B cell (primary cell): ENCODE measurements around the gene PLPP4. TPM values are rescaled to one million over a fixed set of nuclear protein-coding genes. Genes with fewer than 3 reads are reported as not detected.

ENCODE experiments used
- ATAC-seq: fragments of 200-7000 bp; cut with Tn5 transposase; one replicate; pipeline ENCODE4 v1.10.0; 2021; ENCODE audit warnings: low read depth, mild to moderate bottlenecking, moderate number of reproducible peaks, moderate library complexity
- CTCF ChIA-PET: fragments of 350-600 bp; sonication (Branson Sonifier 250); formaldehyde crosslinking; loops from one replicate; lab custom pipeline; 2021; ENCODE audit warnings: antibody characterized with exemption, inconsistent platforms; lab: Charles Lee
- POLR2A ChIA-PET: fragments of 350-600 bp; sonication (Branson Sonifier 250); formaldehyde crosslinking; loops from one replicate; lab custom pipeline; 2021; ENCODE audit warnings: antibody characterized with exemption; lab: Charles Lee
- DNase-seq: peaks from one replicate; pipeline ENCODE4 v3.0.0; 2013
- H2AFZ ChIP-seq: 2 replicates; pipeline ENCODE4 v1.6.1; 2012; ENCODE audit warnings: mild to moderate bottlenecking, low read depth, low read length; ENCODE audit not compliant: insufficient read depth, poor library complexity, severe bottlenecking
- H3K27ac ChIP-seq, 2 donors: 1 replicate in 1 of 2; 2 replicates in 1 of 2; pipeline ENCODE4 v1.5.1; 2012 to 2013; ENCODE audit warnings: low read length in 2 of 2, mild to moderate bottlenecking in 2 of 2, moderate library complexity in 1 of 2
- H3K27me3 ChIP-seq, 4 experiments: fragments of 200-600 bp in 1 of 4; sonication (generic) in 1 of 4; replicated peaks in 1 of 4; 1 replicate in 2 of 4; 2 replicates in 2 of 4; pipeline versions ENCODE4 v1.6.1 to v1.7.0; 2013 to 2016; ENCODE audit warnings: low read length in 3 of 4, mild to moderate bottlenecking in 2 of 4, mixed read lengths in 1 of 4, moderate library complexity in 1 of 4; ENCODE audit not compliant: insufficient read depth in 4 of 4, control insufficient read depth in 3 of 4; ENCODE audit errors: control extremely low read depth in 1 of 4
- H3K36me3 ChIP-seq, 2 experiments: replicated peaks in 1 of 2; 1 replicate in 1 of 2; 2 replicates in 1 of 2; pipeline versions ENCODE4 v1.6.1 to v1.7.1; 2013; ENCODE audit warnings: low read length in 1 of 2; ENCODE audit not compliant: insufficient read depth in 2 of 2, control insufficient read depth in 1 of 2; ENCODE audit errors: control extremely low read depth in 1 of 2, extremely low read depth in 1 of 2
- H3K4me1 ChIP-seq, 2 donors: fragments of 200-600 bp in 1 of 2; sonication (generic) in 1 of 2; 1 replicate in 1 of 2; 2 replicates in 1 of 2; pipeline versions ENCODE4 v1.5.1 to v1.6.1; 2013 to 2017; ENCODE audit warnings: low read length in 2 of 2; ENCODE audit not compliant: control insufficient read depth in 2 of 2, insufficient read depth in 2 of 2
- H3K4me2 ChIP-seq: replicated peaks from 2 replicates; pipeline ENCODE3; 2012; ENCODE audit warnings: mild to moderate bottlenecking, low read depth, low read length; ENCODE audit not compliant: poor library complexity, severe bottlenecking
- H3K4me3 ChIP-seq, 5 experiments: fragments of 200-600 bp in 1 of 5; sonication (generic) in 1 of 5; 1 replicate in 3 of 5; 2 replicates in 2 of 5; pipeline versions ENCODE4 v1.5.1 to v1.7.0; 2011 to 2016; ENCODE audit warnings: low read length in 4 of 5, mild to moderate bottlenecking in 4 of 5, low read depth in 2 of 5, control low read depth in 1 of 5, moderate library complexity in 1 of 5; ENCODE audit not compliant: insufficient read depth in 1 of 5; ENCODE audit errors: control extremely low read depth in 1 of 5, extremely low read depth in 1 of 5
- H3K79me2 ChIP-seq: fragments of 200-600 bp; sonication (generic); one replicate; pipeline ENCODE4 v1.6.0; 2016; ENCODE audit warnings: low read length; ENCODE audit not compliant: control insufficient read depth, insufficient read depth
- H3K9ac ChIP-seq: fragments of 200-600 bp; sonication (generic); 2 replicates; pipeline ENCODE4 v1.6.1; 2017; ENCODE audit warnings: mild to moderate bottlenecking, low read length, moderate library complexity
- H3K9me3 ChIP-seq, 3 donors: one replicate each; pipeline versions ENCODE4 v1.6.1 to v1.7.1; 2013; ENCODE audit warnings: low read length in 2 of 3; ENCODE audit not compliant: control insufficient read depth in 2 of 3, insufficient read depth in 1 of 3; ENCODE audit errors: control extremely low read depth in 1 of 3
- H4K20me1 ChIP-seq: 2 replicates; pipeline ENCODE4 v1.6.0; 2012; ENCODE audit warnings: mild to moderate bottlenecking, low read length; ENCODE audit not compliant: insufficient read depth, control insufficient read depth, poor library complexity, severe bottlenecking
- H3K27ac Mint-ChIP-seq: one replicate; pipeline ENCODE4 v1.8.0; 2021; ENCODE audit warnings: mixed read lengths
- H3K27me3 Mint-ChIP-seq: one replicate; pipeline ENCODE4 v1.8.0; 2021; ENCODE audit warnings: mixed read lengths
- H3K4me1 Mint-ChIP-seq: one replicate; pipeline ENCODE4 v1.8.0; 2021; ENCODE audit warnings: mixed read lengths
- H3K4me3 Mint-ChIP-seq: one replicate; pipeline ENCODE4 v1.8.0; 2021; ENCODE audit warnings: mixed read lengths
- H3K9me3 Mint-ChIP-seq: one replicate; pipeline ENCODE4 v1.8.0; 2022; ENCODE audit warnings: mixed read lengths; ENCODE audit not compliant: insufficient read depth
- CTCF ChIP-seq: fragments of 200-600 bp; IDR thresholded peaks from one replicate; pipeline ENCODE4 v1.8.0; 2022; ENCODE audit warnings: antibody characterized with exemption, mild to moderate bottlenecking
- EZH2 ChIP-seq: IDR thresholded peaks from 2 replicates; pipeline ENCODE4 v1.6.1; 2012; ENCODE audit warnings: borderline replicate concordance, low read depth, mild to moderate bottlenecking, moderate library complexity, low read length; ENCODE audit not compliant: insufficient read depth, poor library complexity, severe bottlenecking
- WGBS: methylation state at CpG from one replicate; pipeline ENCODE4 v1.1.5; 2013; ENCODE audit warnings: missing lambda C conversion rate; ENCODE audit not compliant: insufficient coverage; 5-methylcytosine and 5-hydroxymethylcytosine counted together
- intact Hi-C: fragments of 100-400 bp; cut with micrococcal nuclease; formaldehyde crosslinking; loops from one replicate; pipeline ENCODE4 v1.10.0; 2022
- polyA plus RNA-seq: library from polyadenylated mRNA; depleted of rRNA; stranded (reverse); fragments of >200 nt; gene quantifications from 2 replicates; pipeline ENCODE4 v1.2.3, GENCODE V29; 2012
- total RNA-seq, 2 donors: library from RNA; stranded (reverse); fragments of 120-200 nt in 1 of 2; gene quantifications; 1 replicate in 1 of 2; 2 replicates in 1 of 2; pipeline versions ENCODE4 v1.2.3 to v1.2.4, GENCODE V29; 2013 to 2022

PLPP4 gene
- total and polyA plus RNA-seq, 2 donors (not counting 1 experiment from before 2014, with no cell fraction given), result not detected

DNA sequence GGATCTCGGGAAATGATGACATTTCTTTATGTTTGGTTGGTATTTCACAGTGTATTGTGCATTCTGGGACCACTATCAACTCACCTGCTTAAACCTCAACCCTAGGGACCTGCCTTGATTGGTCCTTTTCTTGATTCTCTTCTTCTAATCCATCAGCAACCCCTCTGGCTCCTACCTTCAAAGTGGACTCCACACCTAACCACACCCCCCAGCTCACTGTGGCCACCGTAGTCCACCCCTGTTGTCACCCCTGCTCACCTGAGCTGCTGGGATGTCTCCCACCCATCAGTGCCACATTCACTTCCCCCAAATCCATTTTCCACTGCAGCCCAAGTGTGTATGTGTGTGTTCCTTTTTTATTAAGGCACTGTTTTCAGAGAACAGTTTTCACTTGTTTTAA lies 145.0 kb downstream of the PLPP4 start:
- ATAC-seq (no peak), DNase-seq (no peak)
- Histone ChIP-seq H3K9me3 (no peaks in the 10 kb centered on the region), H3K36me3 (no peaks in the 10 kb centered on the region), H3K4me3 (no peak overlapping the region), H2AFZ (no peak overlapping the region), H3K27ac (no peak overlapping the region), H3K27me3 (peaks cover 0 to under 1% (median 0%) of the 10 kb centered on the region in 4 experiments), H4K20me1 (no peaks in the 10 kb centered on the region), H3K9ac (no peak overlapping the region), H3K4me2 (no peak overlapping the region), H3K4me1 (peaks cover 0 to 3% of the 10 kb centered on the region in 2 donors), H3K79me2 (no peaks in the 10 kb centered on the region)
- no peaks in the 10 kb centered on the region for H3K9me3 Mint-ChIP-seq
- intact Hi-C loops, result no loop called here
- ChIA-PET CTCF (no interaction called here), POLR2A (no interaction called here)
- no peak for TF ChIP-seq CTCF
- no peak for TF ChIP-seq EZH2
- H3K27ac Mint-ChIP-seq, result no peak overlapping the region
- no peaks in the 10 kb centered on the region for H3K27me3 Mint-ChIP-seq
- H3K4me3 Mint-ChIP-seq, result no peak overlapping the region
- H3K4me1 Mint-ChIP-seq, result peaks cover 10% of the 10 kb centered on the region
- WGBS, result no CpG with 5 or more reads among the region's 2 CpGs

DNA sequence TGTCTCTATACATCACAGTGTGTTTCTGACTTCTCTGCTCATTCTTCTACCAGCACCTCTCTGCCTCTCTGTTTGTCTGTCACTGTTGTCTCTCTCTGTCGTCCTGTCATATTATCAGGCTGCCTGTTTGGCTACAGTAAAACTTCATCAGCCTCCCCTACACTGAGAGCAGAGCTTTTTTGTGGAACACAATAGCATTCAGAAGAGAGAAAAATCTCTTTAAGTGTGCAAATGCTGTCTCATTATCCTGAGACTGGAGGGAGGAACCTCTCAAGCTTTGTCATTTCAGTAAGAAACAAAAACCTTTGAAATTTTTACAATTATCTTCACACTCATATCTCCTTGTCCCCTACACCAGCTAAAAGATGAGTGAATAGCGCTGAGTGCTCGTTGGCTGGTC lies 148.4 kb downstream of the PLPP4 start:
- no peaks in the 10 kb centered on the region for H3K27me3 Mint-ChIP-seq
- Histone ChIP-seq H3K9ac (no peak overlapping the region), H3K27me3 (peaks cover 0 to 4% (median 0%) of the 10 kb centered on the region in 4 experiments), H3K36me3 (no peaks in the 10 kb centered on the region), H3K4me3 (no peak overlapping the region), H3K27ac (no peak overlapping the region), H3K4me2 (no peak overlapping the region), H3K9me3 (no peaks in the 10 kb centered on the region), H4K20me1 (no peaks in the 10 kb centered on the region), H2AFZ (no peak overlapping the region), H3K4me1 (peaks cover 0 to 3% of the 10 kb centered on the region in 2 donors), H3K79me2 (no peaks in the 10 kb centered on the region)
- no CpG with 5 or more reads among the region's 3 CpGs for WGBS
- H3K27ac Mint-ChIP-seq, result no peak overlapping the region
- H3K4me1 Mint-ChIP-seq, result peaks cover 10% of the 10 kb centered on the region
- DNase-seq (no peak), ATAC-seq (no peak)
- CTCF ChIA-PET, result no interaction called here
- no peaks in the 10 kb centered on the region for H3K9me3 Mint-ChIP-seq
- POLR2A ChIA-PET, result no interaction called here
- no peak overlapping the region for H3K4me3 Mint-ChIP-seq
- intact Hi-C loops, result no loop called here
- TF ChIP-seq CTCF (no peak), EZH2 (no peak)
